ENCODE data around the gene HLA-DRA. TPM values are rescaled to one million over a fixed set of nuclear protein-coding genes. Genes with fewer than 3 reads are reported as not detected.

Gene HLA-DRA
- total and polyA plus RNA-seq, 9 of the 15 experiments (the other 6 are each of a cell fraction or from before 2014, with no cell fraction given), result 0.18 to 1.8 (median 0.41) TPM; not detected in 4

- no peak for TF ChIP-seq ZNF57 (CRISPR knock-in tag; IDR thresholded peaks at IDR 0.05)
- TF ChIP-seq TEAD1 (CRISPR knock-in tag; IDR thresholded peaks at IDR 0.05), result no peak
- no peak for TF ChIP-seq FOXM1 (IDR thresholded peaks at IDR 0.05; ENCODE audit: low read depth)
- no peak for TF ChIP-seq FOXM1 (CRISPR knock-in tag; IDR thresholded peaks at IDR 0.05; ENCODE audit: low read depth)
- no peak for TF ChIP-seq HMGN3 (IDR thresholded peaks at IDR 0.05; ENCODE audit: borderline replicate concordance, extremely low read depth, insufficient read length, low read depth, low read length)
- no peak for TF ChIP-seq SMAD1 (IDR thresholded peaks at IDR 0.05; ENCODE audit: low read depth, low read length, partially characterized antibody)
- TF ChIP-seq BCL6 (CRISPR knock-in tag; IDR thresholded peaks at IDR 0.05), result no peak
Observed at GRCh38 chr6:32406197-32406596, 33.5 kb upstream of the HLA-DRA start (continued).

GRCh38 chr6:32406857-32407256, 32.8 kb upstream of the HLA-DRA start, which contains the start of gene BTNL2:
Gene BTNL2, minus strand, starts transcription at chr6:32407181. Its CDS starts 58 bp downstream, at chr6:32407123.
- ATAC-seq (no peak), DNase-seq (ENCODE audit: extremely low read depth in 1 of 4, low spot score in 3 of 4) (no peak), FAIRE-seq (no peak)
- ChIA-PET POLR2A (interaction anchor here (0.6 kb wide), 1 partner anchor 24 kb away, joined by 3 read pairs; no protein-coding TSS in a partner anchor), CTCF (ENCODE audit: low intra/inter-chr PET ratio) (no interaction called here)
- H3K9me1 ChIP-seq (ENCODE audit: control insufficient read depth, insufficient read depth, low read length), result no peaks in the 10 kb centered on the region
- no peak within 1 kb of the TSS for H3K4me2 ChIP-seq (ENCODE audit: insufficient read depth, low read length)
- no peak within 1 kb of the TSS for H3K27ac ChIP-seq (ENCODE audit: extremely low read depth, low read depth, low read length)
- peaks cover 3 to 33% of the 10 kb centered on the region in 2 experiments; a peak in 4 of 5 replicates for H3K27me3 ChIP-seq (ENCODE audit: control insufficient read depth in 2 of 2, insufficient read depth in 2 of 2, low read length in 2 of 2)
- TF ChIP-seq ZBTB49 (CRISPR knock-in tag; IDR thresholded peaks at IDR 0.05; ENCODE audit: borderline replicate concordance), result no peak
- no peak for TF ChIP-seq TCF15 (CRISPR knock-in tag; IDR thresholded peaks at IDR 0.05)
- no peak for TF ChIP-seq COPS2 (conservative IDR thresholded peaks at IDR 0.05)
- no peak within 1 kb of the TSS for H3K9ac ChIP-seq (ENCODE audit: insufficient read depth in 1 of 2, low read depth in 2 of 2, low read length in 2 of 2)
- H3K79me2 ChIP-seq (ENCODE audit: control insufficient read depth, insufficient read depth, low read length), result no peaks in the 10 kb centered on the region
- H3K4me3 ChIP-seq, result no peak within 1 kb of the TSS
- in situ Hi-C loops (cut with MboI) (no loop called here), intact Hi-C loops (cut with micrococcal nuclease) (no loop called here)
- H3K9me3 ChIP-seq (replicated peaks; ENCODE audit: control insufficient read depth, insufficient read depth, low read depth, low read length), result no peaks in the 10 kb centered on the region
- no peaks in the 10 kb centered on the region for H4K20me1 ChIP-seq (replicated peaks; ENCODE audit: control insufficient read depth, insufficient read depth, low read length)
- no peak within 1 kb of the TSS for H2AFZ ChIP-seq (ENCODE audit: low read depth, low read length)
- no peaks in the 10 kb centered on the region for H3K4me1 ChIP-seq (replicated peaks in 1 of 2; ENCODE audit: control insufficient read depth in 2 of 2, insufficient read depth in 2 of 2, low read length in 2 of 2)
- no peaks in the 10 kb centered on the region for H3K36me3 ChIP-seq (ENCODE audit: control insufficient read depth, insufficient read depth, low read length)
- BruUV-seq (replicated peaks), result no TSS peak
- WGBS (ENCODE audit: insufficient coverage, low coverage, missing lambda C conversion rate), result 0% methylated on average over 4 of the region's 4 CpGs
